Activated CD4-positive, alpha-beta T cell treated with anti-CD3 and anti-CD28 coated beads, Interleukin-2, amount 10 ng/mL, durations not matched to agents 24 days and 14 days (primary cell): ENCODE results near the gene FANCC. TPM values are rescaled to one million over a fixed set of nuclear protein-coding genes. Genes with fewer than 3 reads are reported as not detected.

Experiments used
- DNase-seq: peaks from one replicate; pipeline ENCODE4 v3.0.0; 2022
- H3K27ac Mint-ChIP-seq: one replicate; pipeline ENCODE4 v1.8.0; 2022; ENCODE audit warnings: mild to moderate bottlenecking, mixed read lengths
- H3K27me3 Mint-ChIP-seq: one replicate; pipeline ENCODE4 v1.8.0; 2022; ENCODE audit warnings: mixed read lengths
- H3K36me3 Mint-ChIP-seq: one replicate; pipeline ENCODE4 v1.8.0; 2022; ENCODE audit warnings: low read depth, mild to moderate bottlenecking, mixed read lengths
- H3K4me1 Mint-ChIP-seq: one replicate; pipeline ENCODE4 v1.8.0; 2021; ENCODE audit warnings: mixed read lengths
- H3K4me3 Mint-ChIP-seq: one replicate; pipeline ENCODE4 v1.8.0; 2022; ENCODE audit warnings: mild to moderate bottlenecking, moderate library complexity, mixed read lengths
- H3K9me3 Mint-ChIP-seq: one replicate; pipeline ENCODE4 v1.8.0; 2021; ENCODE audit warnings: mixed read lengths
- intact Hi-C: fragments of 100-400 bp; cut with micrococcal nuclease; formaldehyde crosslinking; loops from one replicate; pipeline ENCODE4 v1.15.1; 2023
- total RNA-seq: library from RNA; stranded (reverse); gene quantifications from 2 replicates; pipeline ENCODE4 v1.2.3, GENCODE V29; 2022

The FANCC gene
- total RNA-seq, 1 donor from 2014 or later: 18.0 TPM

- Mint-ChIP-seq H3K36me3 (no peaks in the 10 kb centered on the region), H3K4me3 (no peak overlapping the region), H3K27ac (no peak overlapping the region), H3K27me3 (no peaks in the 10 kb centered on the region), H3K9me3 (no peaks in the 10 kb centered on the region), H3K4me1 (no peaks in the 10 kb centered on the region)
- intact Hi-C loops: no loop called here
- no peak for DNase-seq
Measured at GRCh38 chr9:95102001-95102433, 215.5 kb downstream of the FANCC start.

GRCh38 chr9:95101326-95101725, 216.2 kb downstream of the FANCC start:
- Mint-ChIP-seq H3K9me3 (no peaks in the 10 kb centered on the region), H3K4me1 (no peaks in the 10 kb centered on the region), H3K4me3 (no peak overlapping the region), H3K27ac (no peak overlapping the region), H3K27me3 (no peaks in the 10 kb centered on the region), H3K36me3 (no peaks in the 10 kb centered on the region)
- intact Hi-C loops: no loop called here
- DNase-seq: no peak

DNA sequence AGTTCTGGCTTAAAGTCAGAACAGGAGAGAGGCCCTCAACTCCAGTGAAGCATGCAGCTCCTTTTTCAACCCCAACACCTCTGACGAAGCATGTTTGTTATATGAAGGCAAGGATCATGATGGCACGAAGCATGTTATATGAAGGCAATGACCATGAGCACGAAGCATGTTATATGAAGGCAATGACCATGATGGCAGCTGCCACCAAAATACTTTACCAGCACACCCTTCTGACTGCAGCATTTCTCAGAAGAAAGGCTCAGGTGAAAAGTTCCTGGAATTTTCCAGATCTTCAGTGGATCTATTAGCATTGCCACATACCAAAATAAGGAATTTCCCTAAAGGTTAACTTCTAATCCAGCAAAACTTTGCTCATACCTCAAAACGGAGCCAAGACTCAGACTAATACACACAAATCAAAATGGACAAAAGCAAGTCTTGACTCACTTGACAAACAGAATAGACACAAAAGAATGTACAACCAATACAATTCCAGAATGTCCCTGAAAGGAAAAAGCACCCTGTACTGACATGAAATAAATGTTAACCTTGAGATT, 217.4 kb downstream of the FANCC start:
- no peaks in the 10 kb centered on the region for H3K36me3 Mint-ChIP-seq
- intact Hi-C loops: no loop called here
- no peak overlapping the region for H3K4me3 Mint-ChIP-seq
- H3K27me3 Mint-ChIP-seq: no peaks in the 10 kb centered on the region
- no peak for DNase-seq
- no peaks in the 10 kb centered on the region for H3K4me1 Mint-ChIP-seq
- no peaks in the 10 kb centered on the region for H3K9me3 Mint-ChIP-seq
- H3K27ac Mint-ChIP-seq: no peak overlapping the region

- no peaks in the 10 kb centered on the region for H3K36me3 Mint-ChIP-seq
- no peak overlapping the region for H3K4me3 Mint-ChIP-seq
- DNase-seq: no peak
- intact Hi-C loops: no loop called here
- peaks cover under 1% of the 10 kb centered on the region for H3K4me1 Mint-ChIP-seq
- no peak overlapping the region for H3K27ac Mint-ChIP-seq
- no peaks in the 10 kb centered on the region for H3K9me3 Mint-ChIP-seq
- no peaks in the 10 kb centered on the region for H3K27me3 Mint-ChIP-seq
Measured at GRCh38 chr9:95099321-95100070, 218.0 kb downstream of the FANCC start.

DNA sequence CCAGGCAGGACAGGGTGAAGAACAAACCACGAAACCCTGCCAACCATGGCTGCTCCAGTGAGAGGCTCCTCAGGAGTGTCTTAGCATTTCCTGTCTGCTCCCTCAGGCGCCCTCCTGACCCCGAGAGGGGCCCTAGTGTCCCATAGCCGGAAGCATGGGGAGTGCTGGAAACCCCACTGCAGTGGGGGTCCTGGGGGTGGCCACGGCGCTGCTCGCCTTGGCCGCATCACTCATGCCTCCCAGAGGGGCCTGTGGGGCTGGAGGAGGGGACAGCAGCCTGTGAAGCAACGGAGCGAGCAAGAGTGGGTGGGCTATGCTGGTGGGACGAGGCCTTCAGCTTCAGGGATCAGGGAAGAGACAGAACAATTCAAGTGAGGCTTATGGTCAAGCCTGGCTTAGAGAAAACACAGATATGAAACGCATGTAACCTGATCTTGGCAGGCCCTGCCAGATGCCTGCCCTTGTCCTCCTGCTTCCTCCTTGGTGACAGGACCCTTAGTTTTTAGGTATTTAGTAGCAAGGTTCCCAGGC, 219.1 kb downstream of the FANCC start:
- H3K4me3 Mint-ChIP-seq: no peak overlapping the region
- H3K9me3 Mint-ChIP-seq: no peaks in the 10 kb centered on the region
- intact Hi-C loops: no loop called here
- H3K27ac Mint-ChIP-seq: no peak overlapping the region
- no peaks in the 10 kb centered on the region for H3K27me3 Mint-ChIP-seq
- DNase-seq: no peak
- no peaks in the 10 kb centered on the region for H3K36me3 Mint-ChIP-seq
- H3K4me1 Mint-ChIP-seq: peaks cover 4% of the 10 kb centered on the region

- Mint-ChIP-seq H3K4me3 (no peak overlapping the region), H3K27ac (no peak overlapping the region), H3K9me3 (no peaks in the 10 kb centered on the region), H3K36me3 (no peaks in the 10 kb centered on the region), H3K4me1 (peaks cover 12% of the 10 kb centered on the region), H3K27me3 (no peaks in the 10 kb centered on the region)
- DNase-seq: no peak
- intact Hi-C loops: no loop called here
Measured at GRCh38 chr9:95097279-95097678, 220.2 kb downstream of the FANCC start.

- intact Hi-C loops: no loop called here
- no peak for DNase-seq
- Mint-ChIP-seq H3K9me3 (no peaks in the 10 kb centered on the region), H3K36me3 (no peaks in the 10 kb centered on the region), H3K27ac (no peak overlapping the region), H3K4me1 (peaks cover 13% of the 10 kb centered on the region), H3K27me3 (no peaks in the 10 kb centered on the region), H3K4me3 (no peak overlapping the region)
Measured at GRCh38 chr9:95096807-95097206, 220.7 kb downstream of the FANCC start.

GRCh38 chr9:95096381-95096780, 221.1 kb downstream of the FANCC start:
- H3K4me3 Mint-ChIP-seq: no peak overlapping the region
- no peak for DNase-seq
- no peak overlapping the region for H3K27ac Mint-ChIP-seq
- no peaks in the 10 kb centered on the region for H3K9me3 Mint-ChIP-seq
- intact Hi-C loops: no loop called here
- H3K27me3 Mint-ChIP-seq: no peaks in the 10 kb centered on the region
- no peaks in the 10 kb centered on the region for H3K36me3 Mint-ChIP-seq
- peaks cover 13% of the 10 kb centered on the region for H3K4me1 Mint-ChIP-seq

DNA sequence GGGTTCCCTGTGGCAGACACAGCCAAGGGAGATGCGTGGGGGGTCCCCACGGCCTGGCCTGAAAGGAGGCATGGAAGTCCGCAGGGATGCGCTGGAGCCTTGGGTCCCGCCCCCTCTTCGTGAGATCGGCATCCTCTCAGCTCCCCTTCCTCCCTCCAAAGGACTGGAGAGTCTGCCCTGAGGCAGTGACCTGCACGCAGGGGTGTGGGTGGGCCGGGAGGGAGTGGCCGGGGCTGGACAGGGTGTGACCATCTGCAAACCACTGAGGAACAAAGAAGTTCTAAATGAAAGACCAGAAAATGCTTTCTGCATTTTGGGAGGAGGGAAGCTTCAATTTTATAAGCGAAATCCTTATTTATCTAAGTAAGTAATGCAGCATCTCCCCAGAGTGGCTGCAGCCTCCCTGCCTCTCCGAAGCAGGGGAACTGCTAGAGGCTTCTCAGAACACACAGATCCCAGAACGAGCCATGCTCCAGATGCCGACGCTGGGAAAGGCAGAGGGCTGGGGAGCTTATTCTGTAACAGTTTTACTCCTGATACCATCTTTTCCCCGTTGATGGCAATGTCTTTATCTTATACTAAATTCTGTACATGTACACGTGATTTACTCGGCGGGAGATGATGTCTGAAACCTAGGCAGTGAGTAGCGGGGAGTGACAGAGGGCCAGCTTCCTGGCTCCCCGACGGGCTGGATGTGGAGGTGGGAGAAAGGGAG, 221.7 kb downstream of the FANCC start:
- Mint-ChIP-seq H3K27me3 (no peaks in the 10 kb centered on the region), H3K36me3 (no peaks in the 10 kb centered on the region), H3K4me3 (no peak overlapping the region), H3K9me3 (no peaks in the 10 kb centered on the region), H3K4me1 (peaks cover 13% of the 10 kb centered on the region), H3K27ac (no peak overlapping the region)
- intact Hi-C loops: no loop called here
- no peak for DNase-seq

GRCh38 chr9:95094002-95094401, 223.5 kb downstream of the FANCC start:
- no peak overlapping the region for H3K27ac Mint-ChIP-seq
- no peaks in the 10 kb centered on the region for H3K9me3 Mint-ChIP-seq
- intact Hi-C loops: no loop called here
- DNase-seq: no peak
- no peak overlapping the region for H3K4me3 Mint-ChIP-seq
- no peaks in the 10 kb centered on the region for H3K27me3 Mint-ChIP-seq
- H3K4me1 Mint-ChIP-seq: peaks cover 13% of the 10 kb centered on the region
- no peaks in the 10 kb centered on the region for H3K36me3 Mint-ChIP-seq

DNA sequence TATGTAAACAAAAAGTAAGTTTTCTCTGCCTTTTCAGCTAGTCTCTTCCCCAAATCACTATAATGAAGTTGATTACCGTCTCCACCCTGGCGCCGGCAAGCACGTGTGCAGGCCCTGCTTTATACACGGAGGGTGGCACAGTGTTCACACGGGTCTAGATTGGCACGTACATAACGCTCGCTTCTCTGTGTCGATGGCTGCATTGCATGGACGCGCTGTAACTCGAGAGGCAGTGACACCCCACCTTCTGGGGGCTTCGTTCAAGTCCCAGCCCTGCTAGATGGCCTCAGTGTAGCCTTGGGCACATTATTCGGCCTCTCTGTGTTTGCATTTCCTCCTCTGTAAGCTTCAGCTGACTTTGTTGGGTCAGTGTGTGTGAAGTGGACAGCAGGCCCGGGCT, 223.9 kb downstream of the FANCC start:
- Mint-ChIP-seq H3K9me3 (no peaks in the 10 kb centered on the region), H3K4me3 (no peak overlapping the region), H3K36me3 (no peaks in the 10 kb centered on the region), H3K4me1 (peaks cover 13% of the 10 kb centered on the region), H3K27ac (no peak overlapping the region), H3K27me3 (no peaks in the 10 kb centered on the region)
- intact Hi-C loops: no loop called here
- no peak for DNase-seq

DNA sequence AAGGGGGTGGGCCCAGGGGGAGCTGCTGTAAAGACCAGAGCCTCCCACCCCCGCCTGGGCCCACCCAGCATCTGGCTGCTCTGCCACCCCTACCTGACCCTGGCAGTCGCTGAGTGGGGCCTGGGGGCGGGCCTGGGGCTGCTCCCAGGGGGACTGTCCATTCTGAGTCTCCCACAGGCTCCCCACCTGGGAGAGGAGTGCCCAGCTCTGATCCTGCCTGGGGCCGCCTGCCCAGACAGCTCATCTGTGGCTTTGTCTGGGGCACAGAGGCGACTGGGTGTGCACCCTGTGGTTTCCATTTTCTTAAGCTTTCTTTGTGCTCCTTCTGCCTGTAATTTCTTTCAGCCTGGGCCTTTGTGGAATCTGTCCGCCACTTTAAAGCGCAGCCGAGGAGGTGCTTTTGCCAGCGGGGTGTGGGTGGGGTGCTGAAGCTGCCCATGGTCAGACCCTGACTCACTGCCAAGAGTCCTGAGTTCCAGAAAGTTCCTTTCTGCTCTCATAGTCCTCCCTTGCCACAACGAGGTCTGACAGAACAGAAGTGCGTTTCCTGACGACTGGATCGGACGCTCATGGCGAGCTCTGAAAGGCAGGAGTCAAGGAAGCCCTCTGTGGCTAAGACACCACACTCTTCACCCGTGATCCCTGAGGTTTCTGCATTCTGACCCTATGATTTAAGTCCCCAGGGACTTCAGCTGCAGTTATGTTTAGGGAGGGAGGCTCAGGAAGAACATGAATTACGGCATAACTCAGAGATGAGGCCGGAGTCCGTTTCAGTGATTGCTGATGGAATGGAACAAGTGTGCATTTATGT, 225.0 kb downstream of the FANCC start:
- Mint-ChIP-seq H3K4me1 (peaks cover 13% of the 10 kb centered on the region), H3K4me3 (no peak overlapping the region), H3K9me3 (no peaks in the 10 kb centered on the region), H3K27me3 (no peaks in the 10 kb centered on the region), H3K27ac (no peak overlapping the region), H3K36me3 (no peaks in the 10 kb centered on the region)
- no peak for DNase-seq
- intact Hi-C loops: no loop called here

GRCh38 chr9:95091601-95092261, 225.8 kb downstream of the FANCC start:
- no peak for DNase-seq
- Mint-ChIP-seq H3K27ac (no peak overlapping the region), H3K4me1 (peaks cover 13% of the 10 kb centered on the region), H3K27me3 (no peaks in the 10 kb centered on the region), H3K9me3 (no peaks in the 10 kb centered on the region), H3K4me3 (no peak overlapping the region), H3K36me3 (no peaks in the 10 kb centered on the region)
- intact Hi-C loops: no loop called here
